ENCODE results near the gene SPATA16. TPM values are rescaled to one million over a fixed set of nuclear protein-coding genes. Genes with fewer than 3 reads are reported as not detected.

The SPATA16 gene
- total and polyA plus RNA-seq, 2 experiments from 2014 or later: not detected

GRCh38 chr3:172977696-172978095 is 163.3 kb downstream of the SPATA16 start:
- Histone ChIP-seq H3K9me2 (replicated peaks; ENCODE audit: insufficient read depth) (no peaks in the 10 kb centered on the region), H2AFZ (no peak overlapping the region), H3K27me3 (no peaks in the 10 kb centered on the region), H3K27ac (no peak overlapping the region), H3K4me3 (no peak overlapping the region), H3K79me2 (no peaks in the 10 kb centered on the region), H3K4me1 (ENCODE audit: insufficient read depth) (no peaks in the 10 kb centered on the region), H3K4me2 (no peak overlapping the region), H3K36me3 (replicated peaks; ENCODE audit: insufficient read depth, low read depth) (no peaks in the 10 kb centered on the region), H3K9me3 (ENCODE audit: low read depth) (no peaks in the 10 kb centered on the region), H4K20me1 (ENCODE audit: insufficient read depth, poor library complexity, severe bottlenecking) (no peaks in the 10 kb centered on the region)
- DNase-seq (ENCODE audit: low spot score): no peak
- 72% methylated on average over 1 of the region's 1 CpG for whole genome bisulfite sequencing (ENCODE audit: low lambda C conversion rate, missing lambda C conversion rate)
- TF ChIP-seq EZH2phosphoT487 (IDR thresholded peaks at IDR 0.05; ENCODE audit: low read depth, severe bottlenecking, unreplicated experiment) (no peak), CTCF (IDR thresholded peaks at IDR 0.05; ENCODE audit: poor library complexity) (no peak), EZH2 (IDR thresholded peaks at IDR 0.05; ENCODE audit: borderline replicate concordance) (no peak)

GRCh38 chr3:172974969-172975368 is 166.1 kb downstream of the SPATA16 start:
- Histone ChIP-seq H3K79me2 (no peaks in the 10 kb centered on the region), H3K4me3 (no peak overlapping the region), H3K9me3 (ENCODE audit: low read depth) (no peaks in the 10 kb centered on the region), H3K36me3 (replicated peaks; ENCODE audit: insufficient read depth, low read depth) (no peaks in the 10 kb centered on the region), H3K4me2 (no peak overlapping the region), H3K4me1 (ENCODE audit: insufficient read depth) (no peaks in the 10 kb centered on the region), H3K9me2 (replicated peaks; ENCODE audit: insufficient read depth) (no peaks in the 10 kb centered on the region), H3K27me3 (no peaks in the 10 kb centered on the region), H2AFZ (no peak overlapping the region), H3K27ac (no peak overlapping the region), H4K20me1 (ENCODE audit: insufficient read depth, poor library complexity, severe bottlenecking) (no peaks in the 10 kb centered on the region)
- WGBS (ENCODE audit: low lambda C conversion rate, missing lambda C conversion rate): 98% methylated on average over 3 of the region's 3 CpGs
- TF ChIP-seq EZH2 (IDR thresholded peaks at IDR 0.05; ENCODE audit: borderline replicate concordance) (no peak), EZH2phosphoT487 (IDR thresholded peaks at IDR 0.05; ENCODE audit: low read depth, severe bottlenecking, unreplicated experiment) (no peak), CTCF (IDR thresholded peaks at IDR 0.05; ENCODE audit: poor library complexity) (no peak)
- no peak for DNase-seq (ENCODE audit: low spot score)

- H3K27ac ChIP-seq: no peak overlapping the region
- TF ChIP-seq EZH2phosphoT487 (IDR thresholded peaks at IDR 0.05; ENCODE audit: low read depth, severe bottlenecking, unreplicated experiment): no peak
- no peak for TF ChIP-seq EZH2 (IDR thresholded peaks at IDR 0.05; ENCODE audit: borderline replicate concordance)
- TF ChIP-seq CTCF (IDR thresholded peaks at IDR 0.05; ENCODE audit: poor library complexity): no peak
- H3K9me2 ChIP-seq (replicated peaks; ENCODE audit: insufficient read depth): no peaks in the 10 kb centered on the region
- H4K20me1 ChIP-seq (ENCODE audit: insufficient read depth, poor library complexity, severe bottlenecking): no peaks in the 10 kb centered on the region
- H3K36me3 ChIP-seq (replicated peaks; ENCODE audit: insufficient read depth, low read depth): no peaks in the 10 kb centered on the region
- H3K4me3 ChIP-seq: no peak overlapping the region
- no peaks in the 10 kb centered on the region for H3K9me3 ChIP-seq (ENCODE audit: low read depth)
- H2AFZ ChIP-seq: no peak overlapping the region
- no peaks in the 10 kb centered on the region for H3K4me1 ChIP-seq (ENCODE audit: insufficient read depth)
- whole genome bisulfite sequencing (ENCODE audit: low lambda C conversion rate, missing lambda C conversion rate): 88% methylated on average over 2 of the region's 2 CpGs
- no peaks in the 10 kb centered on the region for H3K27me3 ChIP-seq
- no peak overlapping the region for H3K4me2 ChIP-seq
- DNase-seq (ENCODE audit: low spot score): no peak
- H3K79me2 ChIP-seq: no peaks in the 10 kb centered on the region
These were observed 167.2 kb downstream of the SPATA16 start for GRCh38 chr3:172973799-172974198.

GRCh38 chr3:172972717-172973116 is 168.3 kb downstream of the SPATA16 start:
- no peaks in the 10 kb centered on the region for H3K9me3 ChIP-seq (ENCODE audit: low read depth)
- no peak overlapping the region for H3K27ac ChIP-seq
- TF ChIP-seq EZH2phosphoT487 (IDR thresholded peaks at IDR 0.05; ENCODE audit: low read depth, severe bottlenecking, unreplicated experiment) (no peak), CTCF (IDR thresholded peaks at IDR 0.05; ENCODE audit: poor library complexity) (no peak), EZH2 (IDR thresholded peaks at IDR 0.05; ENCODE audit: borderline replicate concordance) (no peak)
- H4K20me1 ChIP-seq (ENCODE audit: insufficient read depth, poor library complexity, severe bottlenecking): no peaks in the 10 kb centered on the region
- no peak for DNase-seq (ENCODE audit: low spot score)
- H3K79me2 ChIP-seq: no peaks in the 10 kb centered on the region
- WGBS (ENCODE audit: low lambda C conversion rate, missing lambda C conversion rate): 91% methylated on average over 5 of the region's 5 CpGs
- no peaks in the 10 kb centered on the region for H3K4me1 ChIP-seq (ENCODE audit: insufficient read depth)
- H2AFZ ChIP-seq: no peak overlapping the region
- H3K4me2 ChIP-seq: no peak overlapping the region
- no peak overlapping the region for H3K4me3 ChIP-seq
- no peaks in the 10 kb centered on the region for H3K27me3 ChIP-seq
- no peaks in the 10 kb centered on the region for H3K9me2 ChIP-seq (replicated peaks; ENCODE audit: insufficient read depth)
- no peaks in the 10 kb centered on the region for H3K36me3 ChIP-seq (replicated peaks; ENCODE audit: insufficient read depth, low read depth)
